ENCODE data around the gene TMEM258. TPM values are rescaled to one million over a fixed set of nuclear protein-coding genes. Genes with fewer than 3 reads are reported as not detected.

The TMEM258 gene
- total RNA-seq, 1 experiment from 2014 or later = 201 TPM

DNA sequence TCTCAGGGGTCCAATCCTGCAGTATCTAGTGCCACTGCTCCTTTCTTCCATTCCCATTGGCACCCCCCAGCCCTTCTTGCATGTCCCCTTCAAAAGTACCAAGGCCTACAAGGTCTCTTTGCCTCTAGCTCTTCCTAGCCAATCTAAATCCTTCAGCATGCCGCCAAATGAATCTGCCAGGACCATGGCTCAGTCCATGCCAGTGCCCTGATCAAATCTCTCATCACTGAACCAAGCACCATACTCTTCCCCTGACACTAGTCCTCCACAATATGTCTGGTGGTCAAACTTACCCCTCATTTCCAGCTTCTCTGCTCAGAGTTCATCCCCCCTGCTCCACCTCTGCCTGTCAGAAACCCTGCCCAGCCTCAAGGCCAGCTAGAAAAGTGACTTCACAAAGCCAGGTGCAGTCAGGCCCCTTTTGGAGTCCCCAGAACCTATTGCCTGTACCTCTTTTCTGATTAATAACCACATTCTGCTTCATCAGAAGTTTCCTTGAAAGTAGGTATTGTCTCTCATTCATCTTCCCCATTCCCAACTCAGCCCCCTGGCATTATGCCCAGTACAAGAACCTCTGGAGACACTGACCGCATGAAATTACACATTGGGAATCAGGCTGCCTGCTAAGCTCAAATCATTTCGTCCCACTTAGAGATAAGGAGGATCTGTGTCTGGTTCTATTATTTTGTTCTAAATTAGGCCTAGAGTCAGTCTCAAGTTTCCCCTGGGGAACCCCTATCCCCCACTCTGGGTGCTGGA lies 11.7 kb upstream of the TMEM258 start:
- no peaks in the 10 kb centered on the region; a peak in 1 of 5 replicates for H3K9me3 Mint-ChIP-seq
- Histone ChIP-seq H2BK20ac (ENCODE audit: low read depth, low read length, poor library complexity, severe bottlenecking) (no peak overlapping the region), H3K9me3 (ENCODE audit: control insufficient read depth, low read depth, low read length) (no peaks in the 10 kb centered on the region), H3K23ac (ENCODE audit: insufficient read length, low read depth, low read length) (no peak overlapping the region), H3K18ac (ENCODE audit: insufficient read length, low read depth, low read length) (no peak overlapping the region), H3K79me1 (ENCODE audit: insufficient read depth, low read depth, low read length, poor library complexity, severe bottlenecking) (no peaks in the 10 kb centered on the region), H3K4me2 (ENCODE audit: insufficient read depth, insufficient read length, low read length) (no peak overlapping the region), H2BK120ac (ENCODE audit: low read depth, low read length, poor library complexity, severe bottlenecking) (no peak overlapping the region), H3K79me2 (ENCODE audit: insufficient read depth, low read length) (no peaks in the 10 kb centered on the region), H3K4me1 (ENCODE audit: insufficient read depth, low read length) (no peaks in the 10 kb centered on the region), H4K91ac (ENCODE audit: insufficient read length, low read depth, low read length) (no peak overlapping the region), H4K8ac (replicated peaks; ENCODE audit: insufficient read length, low read depth, low read length) (no peak overlapping the region), H2AFZ (ENCODE audit: low read length) (no peak overlapping the region), H2BK5ac (ENCODE audit: insufficient read length, low read length) (no peak overlapping the region), H2AK5ac (ENCODE audit: insufficient read length, low read length) (no peak overlapping the region), H3K56ac (ENCODE audit: insufficient read length, low read depth, low read length) (no peak overlapping the region), H4K20me1 (ENCODE audit: control insufficient read depth, insufficient read depth, insufficient read length) (no peaks in the 10 kb centered on the region), H2BK12ac (ENCODE audit: insufficient read length, low read depth, low read length) (no peak overlapping the region), H3T11ph (ENCODE audit: low read length) (no peak overlapping the region), H2BK15ac (ENCODE audit: low read depth, low read length) (no peak overlapping the region), H3K4ac (ENCODE audit: low read depth, low read length) (no peak overlapping the region), H4K5ac (ENCODE audit: insufficient read length, low read depth, low read length) (no peak overlapping the region), H3K27ac (ENCODE audit: insufficient read length, low read depth, low read length) (no peak overlapping the region), H3K14ac (ENCODE audit: insufficient read depth, low read length) (no peak overlapping the region), H3K23me2 (ENCODE audit: insufficient read length, low read depth, low read length, poor library complexity, severe bottlenecking) (no peaks in the 10 kb centered on the region), H3K9ac (ENCODE audit: extremely low read depth, insufficient read length, low read length) (no peak overlapping the region), H3K27me3 (ENCODE audit: insufficient read depth, low read length) (no peaks in the 10 kb centered on the region)
- H3K4me3 Mint-ChIP-seq = peak overlapping the region in 1 of 2 experiments; percentile 18; a peak in 1 of 5 replicates
- TF ChIP-seq, protein P1, sequence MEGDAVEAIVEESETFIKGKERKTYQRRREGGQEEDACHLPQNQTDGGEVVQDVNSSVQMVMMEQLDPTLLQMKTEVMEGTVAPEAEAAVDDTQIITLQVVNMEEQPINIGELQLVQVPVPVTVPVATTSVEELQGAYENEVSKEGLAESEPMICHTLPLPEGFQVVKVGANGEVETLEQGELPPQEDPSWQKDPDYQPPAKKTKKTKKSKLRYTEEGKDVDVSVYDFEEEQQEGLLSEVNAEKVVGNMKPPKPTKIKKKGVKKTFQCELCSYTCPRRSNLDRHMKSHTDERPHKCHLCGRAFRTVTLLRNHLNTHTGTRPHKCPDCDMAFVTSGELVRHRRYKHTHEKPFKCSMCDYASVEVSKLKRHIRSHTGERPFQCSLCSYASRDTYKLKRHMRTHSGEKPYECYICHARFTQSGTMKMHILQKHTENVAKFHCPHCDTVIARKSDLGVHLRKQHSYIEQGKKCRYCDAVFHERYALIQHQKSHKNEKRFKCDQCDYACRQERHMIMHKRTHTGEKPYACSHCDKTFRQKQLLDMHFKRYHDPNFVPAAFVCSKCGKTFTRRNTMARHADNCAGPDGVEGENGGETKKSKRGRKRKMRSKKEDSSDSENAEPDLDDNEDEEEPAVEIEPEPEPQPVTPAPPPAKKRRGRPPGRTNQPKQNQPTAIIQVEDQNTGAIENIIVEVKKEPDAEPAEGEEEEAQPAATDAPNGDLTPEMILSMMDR (conservative IDR thresholded peaks at IDR 0.05) = no peak
- no CpG with 5 or more reads among the region's 3 CpGs for WGBS (ENCODE audit: extremely low coverage, insufficient read length, low lambda C conversion rate)
- H3K36me3 Mint-ChIP-seq (ENCODE audit: insufficient read depth in 1 of 3, low read depth in 3 of 3) = peaks cover 46 to 90% (median 88%) of the 10 kb centered on the region in 3 experiments; a peak in 6 of 7 replicates
- H3K27ac Mint-ChIP-seq = peak overlapping the region in 2 of 3 experiments; percentile 5 to 78; a peak in 3 of 7 replicates
- peaks cover 4% of the 10 kb centered on the region in 2 experiments; a peak in 1 of 4 replicates for H3K4me1 Mint-ChIP-seq
- H3K27me3 Mint-ChIP-seq (ENCODE audit: low read depth) = no peaks in the 10 kb centered on the region
- DNase-seq = no peak
